ENCODE results near the gene CACNA1C. TPM values are rescaled to one million over a fixed set of nuclear protein-coding genes. Genes with fewer than 3 reads are reported as not detected.

CACNA1C gene
- total and polyA plus RNA-seq, 10 of the 15 experiments (the other 5 are each of a cell fraction or from before 2014, with no cell fraction given) = under 0.01 to 0.15 (median 0.09) TPM; not detected in 5

DNA sequence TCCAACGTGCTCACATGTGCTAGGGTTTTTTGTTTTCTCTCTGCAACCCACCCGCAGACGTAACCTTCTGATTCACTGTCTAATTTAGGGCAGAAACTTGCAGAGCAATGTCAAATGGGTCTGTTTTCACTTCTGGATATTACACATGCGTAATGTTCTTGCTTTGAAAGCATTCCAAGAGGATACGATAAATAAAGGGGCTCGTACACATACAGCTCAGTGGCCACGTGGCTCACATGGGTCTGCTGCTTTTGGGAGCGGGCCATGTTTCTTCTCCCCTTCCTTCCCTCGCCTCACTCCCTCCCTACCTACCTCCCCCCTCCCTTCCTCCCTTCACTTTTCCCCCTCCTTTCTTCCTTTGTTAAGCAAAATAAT, 23.4 kb downstream of the CACNA1C start:
- ATAC-seq (no peak), FAIRE-seq (no peak), DNase-seq (ENCODE audit: low read depth, low spot score) (no peak)
- ChIA-PET CTCF (no interaction called here), SMC1A (ENCODE audit: uncharacterized antibody, unreplicated experiment) (no interaction called here), RAD21 (ENCODE audit: unreplicated experiment) (no interaction called here), POLR2A (no interaction called here)
- no peaks in the 10 kb centered on the region for H3K4me1 ChIP-seq (ENCODE audit: control insufficient read depth, insufficient read depth, low read length)
- no peaks in the 10 kb centered on the region for H4K20me1 ChIP-seq (ENCODE audit: control insufficient read depth, insufficient read depth)
- H3K36me3 ChIP-seq (ENCODE audit: control insufficient read depth in 2 of 2, insufficient read depth in 2 of 2, low read length in 1 of 2) = no peaks in the 10 kb centered on the region
- no peak overlapping the region for H3K4me3 ChIP-seq
- no peak overlapping the region for H2AFZ ChIP-seq (ENCODE audit: control insufficient read depth, low read depth, low read length)
- WGBS (ENCODE audit: insufficient coverage, insufficient replicate concordance, low lambda C conversion rate, missing lambda C conversion rate) = 22% methylated on average over 9 of the region's 9 CpGs
- no peak overlapping the region for H3K27ac ChIP-seq (ENCODE audit: control insufficient read depth, insufficient read depth)
- no peaks in the 10 kb centered on the region for H3K27me3 ChIP-seq (replicated peaks in 1 of 2; ENCODE audit: control insufficient read depth in 2 of 2, insufficient read depth in 2 of 2, low read length in 1 of 2)
- H3K4me2 ChIP-seq (ENCODE audit: control insufficient read depth, insufficient read depth) = no peak overlapping the region
- no peak overlapping the region for H3K9ac ChIP-seq (ENCODE audit: control insufficient read depth, insufficient read depth, low read length)
- in situ Hi-C loops (cut with MboI) = no loop called here
- no TSS peak for BruUV-seq (replicated peaks)
- intact Hi-C loops (cut with micrococcal nuclease; ENCODE audit: unreplicated experiment) = no loop called here
- no peaks in the 10 kb centered on the region; the same call in 2 of the 3 replicates for H3K9me3 ChIP-seq (replicated peaks; ENCODE audit: control insufficient read depth, insufficient read depth, low read length)
- no peaks in the 10 kb centered on the region for H3K79me2 ChIP-seq (ENCODE audit: control insufficient read depth, insufficient read depth, low read length)
- TF ChIP-seq STAT3 (IDR thresholded peaks at IDR 0.05; ENCODE audit: low read depth, low read length) (no peak), CREM (IDR thresholded peaks at IDR 0.05; ENCODE audit: low read depth) (no peak), ZZZ3 (IDR thresholded peaks at IDR 0.05; ENCODE audit: control insufficient read depth, insufficient read length, low read depth) (no peak), ZNF384 (IDR thresholded peaks at IDR 0.05; ENCODE audit: borderline replicate concordance, low read depth, low read length) (no peak), POLR2AphosphoS5 (IDR thresholded peaks at IDR 0.05; ENCODE audit: low read length) (no peak), POU2F2 (IDR thresholded peaks at IDR 0.05; ENCODE audit: borderline replicate concordance, low read depth, low read length) (no peak), NR2C2 (IDR thresholded peaks at IDR 0.05; ENCODE audit: borderline replicate concordance, control insufficient read depth, insufficient read length, low read depth) (no peak), CHD1 (IDR thresholded peaks at IDR 0.05; ENCODE audit: low read depth, low read length) (no peak), ASH2L (IDR thresholded peaks at IDR 0.05; ENCODE audit: borderline replicate concordance, low read depth) (no peak), SIN3A (IDR thresholded peaks at IDR 0.05; ENCODE audit: low read depth, low read length) (no peak)
- TF ChIP-seq, protein P1, sequence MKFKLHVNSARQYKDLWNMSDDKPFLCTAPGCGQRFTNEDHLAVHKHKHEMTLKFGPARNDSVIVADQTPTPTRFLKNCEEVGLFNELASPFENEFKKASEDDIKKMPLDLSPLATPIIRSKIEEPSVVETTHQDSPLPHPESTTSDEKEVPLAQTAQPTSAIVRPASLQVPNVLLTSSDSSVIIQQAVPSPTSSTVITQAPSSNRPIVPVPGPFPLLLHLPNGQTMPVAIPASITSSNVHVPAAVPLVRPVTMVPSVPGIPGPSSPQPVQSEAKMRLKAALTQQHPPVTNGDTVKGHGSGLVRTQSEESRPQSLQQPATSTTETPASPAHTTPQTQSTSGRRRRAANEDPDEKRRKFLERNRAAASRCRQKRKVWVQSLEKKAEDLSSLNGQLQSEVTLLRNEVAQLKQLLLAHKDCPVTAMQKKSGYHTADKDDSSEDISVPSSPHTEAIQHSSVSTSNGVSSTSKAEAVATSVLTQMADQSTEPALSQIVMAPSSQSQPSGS (IDR thresholded peaks at IDR 0.05; ENCODE audit: low read length) = no peak
- TF ChIP-seq, protein P2, sequence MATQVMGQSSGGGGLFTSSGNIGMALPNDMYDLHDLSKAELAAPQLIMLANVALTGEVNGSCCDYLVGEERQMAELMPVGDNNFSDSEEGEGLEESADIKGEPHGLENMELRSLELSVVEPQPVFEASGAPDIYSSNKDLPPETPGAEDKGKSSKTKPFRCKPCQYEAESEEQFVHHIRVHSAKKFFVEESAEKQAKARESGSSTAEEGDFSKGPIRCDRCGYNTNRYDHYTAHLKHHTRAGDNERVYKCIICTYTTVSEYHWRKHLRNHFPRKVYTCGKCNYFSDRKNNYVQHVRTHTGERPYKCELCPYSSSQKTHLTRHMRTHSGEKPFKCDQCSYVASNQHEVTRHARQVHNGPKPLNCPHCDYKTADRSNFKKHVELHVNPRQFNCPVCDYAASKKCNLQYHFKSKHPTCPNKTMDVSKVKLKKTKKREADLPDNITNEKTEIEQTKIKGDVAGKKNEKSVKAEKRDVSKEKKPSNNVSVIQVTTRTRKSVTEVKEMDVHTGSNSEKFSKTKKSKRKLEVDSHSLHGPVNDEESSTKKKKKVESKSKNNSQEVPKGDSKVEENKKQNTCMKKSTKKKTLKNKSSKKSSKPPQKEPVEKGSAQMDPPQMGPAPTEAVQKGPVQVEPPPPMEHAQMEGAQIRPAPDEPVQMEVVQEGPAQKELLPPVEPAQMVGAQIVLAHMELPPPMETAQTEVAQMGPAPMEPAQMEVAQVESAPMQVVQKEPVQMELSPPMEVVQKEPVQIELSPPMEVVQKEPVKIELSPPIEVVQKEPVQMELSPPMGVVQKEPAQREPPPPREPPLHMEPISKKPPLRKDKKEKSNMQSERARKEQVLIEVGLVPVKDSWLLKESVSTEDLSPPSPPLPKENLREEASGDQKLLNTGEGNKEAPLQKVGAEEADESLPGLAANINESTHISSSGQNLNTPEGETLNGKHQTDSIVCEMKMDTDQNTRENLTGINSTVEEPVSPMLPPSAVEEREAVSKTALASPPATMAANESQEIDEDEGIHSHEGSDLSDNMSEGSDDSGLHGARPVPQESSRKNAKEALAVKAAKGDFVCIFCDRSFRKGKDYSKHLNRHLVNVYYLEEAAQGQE (IDR thresholded peaks at IDR 0.05; ENCODE audit: low read depth, low read length) = no peak
- TF ChIP-seq, protein P3, sequence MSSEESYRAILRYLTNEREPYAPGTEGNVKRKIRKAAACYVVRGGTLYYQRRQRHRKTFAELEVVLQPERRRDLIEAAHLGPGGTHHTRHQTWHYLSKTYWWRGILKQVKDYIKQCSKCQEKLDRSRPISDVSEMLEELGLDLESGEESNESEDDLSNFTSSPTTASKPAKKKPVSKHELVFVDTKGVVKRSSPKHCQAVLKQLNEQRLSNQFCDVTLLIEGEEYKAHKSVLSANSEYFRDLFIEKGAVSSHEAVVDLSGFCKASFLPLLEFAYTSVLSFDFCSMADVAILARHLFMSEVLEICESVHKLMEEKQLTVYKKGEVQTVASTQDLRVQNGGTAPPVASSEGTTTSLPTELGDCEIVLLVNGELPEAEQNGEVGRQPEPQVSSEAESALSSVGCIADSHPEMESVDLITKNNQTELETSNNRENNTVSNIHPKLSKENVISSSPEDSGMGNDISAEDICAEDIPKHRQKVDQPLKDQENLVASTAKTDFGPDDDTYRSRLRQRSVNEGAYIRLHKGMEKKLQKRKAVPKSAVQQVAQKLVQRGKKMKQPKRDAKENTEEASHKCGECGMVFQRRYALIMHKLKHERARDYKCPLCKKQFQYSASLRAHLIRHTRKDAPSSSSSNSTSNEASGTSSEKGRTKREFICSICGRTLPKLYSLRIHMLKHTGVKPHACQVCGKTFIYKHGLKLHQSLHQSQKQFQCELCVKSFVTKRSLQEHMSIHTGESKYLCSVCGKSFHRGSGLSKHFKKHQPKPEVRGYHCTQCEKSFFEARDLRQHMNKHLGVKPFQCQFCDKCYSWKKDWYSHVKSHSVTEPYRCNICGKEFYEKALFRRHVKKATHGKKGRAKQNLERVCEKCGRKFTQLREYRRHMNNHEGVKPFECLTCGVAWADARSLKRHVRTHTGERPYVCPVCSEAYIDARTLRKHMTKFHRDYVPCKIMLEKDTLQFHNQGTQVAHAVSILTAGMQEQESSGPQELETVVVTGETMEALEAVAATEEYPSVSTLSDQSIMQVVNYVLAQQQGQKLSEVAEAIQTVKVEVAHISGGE (CRISPR knock-in tag; IDR thresholded peaks at IDR 0.05) = no peak
- TF ChIP-seq, protein P4, sequence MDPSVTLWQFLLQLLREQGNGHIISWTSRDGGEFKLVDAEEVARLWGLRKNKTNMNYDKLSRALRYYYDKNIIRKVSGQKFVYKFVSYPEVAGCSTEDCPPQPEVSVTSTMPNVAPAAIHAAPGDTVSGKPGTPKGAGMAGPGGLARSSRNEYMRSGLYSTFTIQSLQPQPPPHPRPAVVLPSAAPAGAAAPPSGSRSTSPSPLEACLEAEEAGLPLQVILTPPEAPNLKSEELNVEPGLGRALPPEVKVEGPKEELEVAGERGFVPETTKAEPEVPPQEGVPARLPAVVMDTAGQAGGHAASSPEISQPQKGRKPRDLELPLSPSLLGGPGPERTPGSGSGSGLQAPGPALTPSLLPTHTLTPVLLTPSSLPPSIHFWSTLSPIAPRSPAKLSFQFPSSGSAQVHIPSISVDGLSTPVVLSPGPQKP (IDR thresholded peaks at IDR 0.05; ENCODE audit: low read depth, low read length) = no peak

All from GM12878 (cell line).